Liver (tissue), 9 donors: ENCODE data around the gene KRT26. TPM values are rescaled to one million over a fixed set of nuclear protein-coding genes. Genes with fewer than 3 reads are reported as not detected.

ENCODE experiments used
- DNase-seq: peaks from one replicate; pipeline ENCODE4 v3.0.0-alpha.2; 2017; ENCODE audit warnings: low spot score
- H3K27ac ChIP-seq, 2 donors: one replicate each; pipeline ENCODE4 v1.7.0; 2013; ENCODE audit warnings: inconsistent platforms in 2 of 2, low read length in 2 of 2, control low read depth in 1 of 2, low read depth in 1 of 2, mild to moderate bottlenecking in 1 of 2
- H3K27me3 ChIP-seq, 4 donors: one replicate each; pipeline versions ENCODE4 v1.6.1 to v1.7.0; 2013; ENCODE audit warnings: low read length in 3 of 4, inconsistent platforms in 1 of 4, mild to moderate bottlenecking in 1 of 4, moderate library complexity in 1 of 4; ENCODE audit not compliant: control insufficient read depth in 4 of 4, insufficient read depth in 4 of 4
- H3K36me3 ChIP-seq, 4 donors: one replicate each; pipeline versions ENCODE4 v1.6.1 to v1.7.0; 2013; ENCODE audit warnings: low read length in 3 of 4, mild to moderate bottlenecking in 3 of 4, low read depth in 1 of 4, moderate library complexity in 1 of 4; ENCODE audit not compliant: control insufficient read depth in 4 of 4, insufficient read depth in 3 of 4
- H3K4me1 ChIP-seq, 4 donors: one replicate each; pipeline versions ENCODE4 v1.6.1 to v1.7.0; 2013; ENCODE audit warnings: low read length in 3 of 4, mild to moderate bottlenecking in 3 of 4, moderate library complexity in 1 of 4; ENCODE audit not compliant: control insufficient read depth in 4 of 4, insufficient read depth in 4 of 4
- H3K4me3 ChIP-seq, 3 donors: one replicate each; pipeline versions ENCODE4 v1.6.1 to v1.7.0; 2013; ENCODE audit warnings: low read length in 3 of 3, control low read depth in 1 of 3, low read depth in 1 of 3, mild to moderate bottlenecking in 1 of 3
- H3K9ac ChIP-seq, 2 donors: one replicate each; pipeline ENCODE4 v1.7.0; 2013; ENCODE audit warnings: low read length in 2 of 2, mild to moderate bottlenecking in 2 of 2, moderate library complexity in 2 of 2, control low read depth in 1 of 2, low read depth in 1 of 2
- H3K9me3 ChIP-seq, 4 donors: one replicate each; pipeline versions ENCODE4 v1.6.1 to v1.7.0; 2013; ENCODE audit warnings: low read length in 3 of 4; ENCODE audit not compliant: control insufficient read depth in 4 of 4
- ATF3 ChIP-seq: IDR thresholded peaks from 2 replicates; pipeline ENCODE4 v1.6.1; 2016; ENCODE audit warnings: antibody characterized with exemption
- CTCF ChIP-seq: fragments of 150-350 bp; IDR thresholded peaks from 2 replicates; pipeline ENCODE4 v1.5.1; 2017; ENCODE audit warnings: improper control_type of control experiment, low read depth, low read length; ENCODE audit not compliant: missing input control
- EGR1 ChIP-seq, 2 donors: IDR thresholded peaks; 2 replicates each; pipeline ENCODE4 v1.6.1; 2016 to 2018; ENCODE audit warnings: antibody characterized with exemption in 2 of 2, low read depth in 2 of 2
- FOXA1 ChIP-seq: IDR thresholded peaks from 2 replicates; pipeline ENCODE4 v1.6.1; 2016; ENCODE audit warnings: antibody characterized with exemption
- GABPA ChIP-seq, 2 donors: IDR thresholded peaks in 1 of 2; conservative IDR thresholded peaks in 1 of 2; 2 replicates each; pipeline ENCODE4 v1.6.1; 2016; ENCODE audit warnings: antibody characterized with exemption in 2 of 2, mild to moderate bottlenecking in 1 of 2, moderate library complexity in 1 of 2
- HNF4A ChIP-seq, 2 donors: conservative IDR thresholded peaks; 2 replicates each; pipeline ENCODE4 v1.6.1; 2016; ENCODE audit warnings: antibody characterized with exemption in 2 of 2, mild to moderate bottlenecking in 2 of 2
- HNF4G ChIP-seq: IDR thresholded peaks from 2 replicates; pipeline ENCODE4 v1.6.1; 2016; ENCODE audit warnings: antibody characterized with exemption
- JUND ChIP-seq, 2 donors: IDR thresholded peaks; 2 replicates each; pipeline ENCODE4 v1.6.1; 2016; ENCODE audit warnings: antibody characterized with exemption in 2 of 2
- RAD21 ChIP-seq, 2 donors: IDR thresholded peaks; 2 replicates each; pipeline ENCODE4 v1.6.1; 2016; ENCODE audit warnings: antibody characterized with exemption in 2 of 2, mild to moderate bottlenecking in 2 of 2
- REST ChIP-seq: IDR thresholded peaks from 2 replicates; pipeline ENCODE4 v1.6.1; 2016; ENCODE audit warnings: antibody characterized with exemption, mild to moderate bottlenecking
- TAF1 ChIP-seq: conservative IDR thresholded peaks from 2 replicates; pipeline ENCODE4 v1.6.1; 2016; ENCODE audit warnings: antibody characterized with exemption, mild to moderate bottlenecking
- YY1 ChIP-seq: IDR thresholded peaks from 2 replicates; pipeline ENCODE4 v1.6.1; 2016; ENCODE audit warnings: antibody characterized with exemption, mild to moderate bottlenecking
- WGBS: extraction: QIAGEN DNeasy Blood & Tissue Kit; methylation state at CpG from one replicate; pipeline ENCODE4 v1.1.7; 2013; 5-methylcytosine and 5-hydroxymethylcytosine counted together
- polyA plus RNA-seq, 2 donors: library from polyadenylated mRNA; stranded (reverse) in 1 of 2; unstranded in 1 of 2; fragments of 200-250 nt in 1 of 2; fragments of >200 nt in 1 of 2; fragmentation: Nextera tagmentation in 1 of 2; extraction: Ambion mirVana in 1 of 2; gene quantifications; one replicate each; pipeline versions ENCODE4 v1.2.1 to v1.2.3, GENCODE V29; 2013 to 2015
- total RNA-seq, 2 donors: library from RNA; depleted of rRNA; stranded (reverse); fragments of >200 nt; gene quantifications; one replicate each; pipeline ENCODE4 v1.2.3, GENCODE V29; 2014
- donor health status: healthy.
- donor health status: healthy.
- donor health status: healthy.
- donor health status: healthy.
- donor health status: healthy.

The KRT26 gene
- total and polyA plus RNA-seq, 4 donors: not detected

DNA sequence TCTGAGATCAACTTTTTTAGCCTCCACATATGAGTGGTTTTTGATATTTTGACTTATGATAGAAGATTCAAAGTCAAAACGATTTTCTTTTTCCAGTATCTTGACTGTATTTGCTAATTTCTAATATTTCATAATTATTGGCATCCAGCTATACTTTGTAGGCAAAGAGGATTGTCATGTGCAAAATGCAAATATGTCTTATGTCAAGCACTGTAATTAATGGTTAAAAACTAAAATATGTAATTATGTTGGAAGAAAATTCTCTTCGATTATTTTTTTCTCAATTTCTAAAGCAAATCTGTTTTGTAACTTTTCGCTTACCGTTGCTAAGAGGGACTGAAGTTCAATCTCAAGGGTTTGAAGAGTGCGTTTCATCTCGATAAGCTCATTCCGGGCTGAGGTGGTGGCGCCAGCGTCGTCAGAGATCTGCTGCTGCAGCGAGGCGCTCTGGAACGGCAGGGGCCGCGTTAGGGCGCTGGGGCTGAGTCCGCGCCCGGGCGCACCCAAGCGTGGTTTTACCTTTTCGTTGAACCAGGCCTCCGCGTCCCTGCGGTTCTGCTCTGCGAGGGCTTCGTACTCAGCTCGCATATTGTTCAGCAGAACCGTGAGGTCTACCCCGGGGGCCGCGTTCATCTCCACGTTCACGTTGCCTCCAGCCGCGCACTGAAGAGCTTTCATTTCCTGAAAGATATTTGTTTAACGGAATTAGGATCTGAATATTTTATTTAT lies 7.3 kb upstream of the KRT26 start:
- Histone ChIP-seq H3K9ac (no peak overlapping the region), H3K27me3 (peaks cover 0 to 15% (median 2%) of the 10 kb centered on the region in 4 donors), H3K4me3 (no peak overlapping the region), H3K36me3 (no peaks in the 10 kb centered on the region), H3K9me3 (no peaks in the 10 kb centered on the region), H3K27ac (no peak overlapping the region), H3K4me1 (peaks cover 0 to 4% (median 2%) of the 10 kb centered on the region in 4 donors)
- no peak for TF ChIP-seq GABPA (IDR thresholded peaks at IDR 0.05 in 1 of 2, conservative IDR thresholded peaks at IDR 0.05 in 1 of 2)
- TF ChIP-seq JUND (IDR thresholded peaks at IDR 0.05): no peak
- no peak for TF ChIP-seq FOXA1
- no peak for TF ChIP-seq YY1
- TF ChIP-seq HNF4A (conservative IDR thresholded peaks at IDR 0.05): no peak
- no peak for TF ChIP-seq TAF1
- TF ChIP-seq ATF3: no peak
- no peak for TF ChIP-seq REST
- TF ChIP-seq EGR1 (IDR thresholded peaks at IDR 0.05; ENCODE audit: low read depth in 2 of 2): no peak
- 29% methylated on average over 37 of the region's 37 CpGs for WGBS
- no peak for DNase-seq

DNA sequence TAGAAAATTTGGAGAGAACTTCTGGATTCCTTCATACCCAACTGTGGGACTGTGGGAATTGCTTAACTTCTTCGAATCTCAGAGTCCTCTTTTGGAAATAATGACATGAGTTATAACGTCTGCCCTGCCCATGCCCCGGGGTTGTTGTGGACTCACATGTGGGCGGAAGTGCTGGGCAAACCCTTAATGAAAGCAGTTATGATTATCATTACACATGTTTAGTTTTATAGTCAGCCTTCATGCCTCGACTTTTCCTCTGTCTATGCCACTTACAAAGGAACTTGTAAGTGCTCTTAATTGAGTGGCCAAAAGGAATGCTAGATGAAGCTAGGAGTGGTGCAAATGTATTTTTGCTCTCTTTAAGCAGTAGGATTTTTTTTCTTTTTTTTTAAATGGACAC lies 6.5 kb upstream of the KRT26 start:
- Histone ChIP-seq H3K9ac (no peak overlapping the region), H3K36me3 (no peaks in the 10 kb centered on the region), H3K4me3 (no peak overlapping the region), H3K4me1 (peaks cover 0 to 4% (median 2%) of the 10 kb centered on the region in 4 donors), H3K27me3 (peaks cover 0 to 16% (median 2%) of the 10 kb centered on the region in 4 donors), H3K9me3 (no peaks in the 10 kb centered on the region), H3K27ac (no peak overlapping the region)
- no peak for TF ChIP-seq GABPA (IDR thresholded peaks at IDR 0.05 in 1 of 2, conservative IDR thresholded peaks at IDR 0.05 in 1 of 2)
- no peak for TF ChIP-seq YY1
- TF ChIP-seq EGR1 (IDR thresholded peaks at IDR 0.05; ENCODE audit: low read depth in 2 of 2): no peak
- no peak for TF ChIP-seq CTCF
- TF ChIP-seq HNF4G: no peak
- no peak for TF ChIP-seq JUND (IDR thresholded peaks at IDR 0.05)
- no peak for TF ChIP-seq RAD21 (IDR thresholded peaks at IDR 0.05)
- WGBS: 77% methylated on average over 5 of the region's 5 CpGs
- no peak for DNase-seq
